SJCRH30 (cell line): ENCODE measurements around the gene RAP1A. TPM values are rescaled to one million over a fixed set of nuclear protein-coding genes. Genes with fewer than 3 reads are reported as not detected.
A peak's percentile ranks its signal among the peaks of the same experiment; 100 is the strongest.
"Not testable (repeated sequence)": the region's sequence is repeated elsewhere in the genome, so short reads cannot be mapped to it uniquely, and the experiment has no call there.

Experiments
- DNase-seq, 2 experiments: peaks; one replicate each; pipeline ENCODE4 v3.0.0-alpha.2; 2015 to 2020
- H3K27ac ChIP-seq: fragments of 250-450 bp; sonication (Bioruptor Pico); 2 replicates; pipeline ENCODE4 v1.5.1; 2020; ENCODE audit warnings: mild to moderate bottlenecking, moderate library complexity
- H3K27me3 ChIP-seq: fragments of 250-450 bp; sonication (Bioruptor Pico); 2 replicates; pipeline ENCODE4 v1.5.1; 2020; ENCODE audit warnings: mild to moderate bottlenecking, moderate library complexity
- H3K36me3 ChIP-seq: fragments of 250-450 bp; sonication (Bioruptor Pico); 2 replicates; pipeline ENCODE4 v1.5.1; 2020; ENCODE audit warnings: mild to moderate bottlenecking, moderate library complexity
- H3K4me1 ChIP-seq: fragments of 250-450 bp; sonication (Bioruptor Pico); 2 replicates; pipeline ENCODE4 v1.5.1; 2020; ENCODE audit warnings: mild to moderate bottlenecking, moderate library complexity
- H3K4me3 ChIP-seq: fragments of 250-450 bp; sonication (Bioruptor Pico); 2 replicates; pipeline ENCODE4 v1.5.1; 2020; ENCODE audit warnings: mild to moderate bottlenecking, moderate library complexity
- H3K9me3 ChIP-seq: fragments of 250-450 bp; sonication (Bioruptor Pico); replicated peaks from 2 replicates; pipeline ENCODE4 v1.5.1; 2020; ENCODE audit warnings: mild to moderate bottlenecking, moderate library complexity
- total RNA-seq: library from RNA; depleted of rRNA; stranded (reverse); fragments of >200 nt; shearing (Covaris generic); gene quantifications from 2 replicates; pipeline ENCODE4 v1.2.3, GENCODE V29; 2014

The RAP1A gene
- total RNA-seq, 1 experiment from 2014 or later = 39.0 TPM

DNA sequence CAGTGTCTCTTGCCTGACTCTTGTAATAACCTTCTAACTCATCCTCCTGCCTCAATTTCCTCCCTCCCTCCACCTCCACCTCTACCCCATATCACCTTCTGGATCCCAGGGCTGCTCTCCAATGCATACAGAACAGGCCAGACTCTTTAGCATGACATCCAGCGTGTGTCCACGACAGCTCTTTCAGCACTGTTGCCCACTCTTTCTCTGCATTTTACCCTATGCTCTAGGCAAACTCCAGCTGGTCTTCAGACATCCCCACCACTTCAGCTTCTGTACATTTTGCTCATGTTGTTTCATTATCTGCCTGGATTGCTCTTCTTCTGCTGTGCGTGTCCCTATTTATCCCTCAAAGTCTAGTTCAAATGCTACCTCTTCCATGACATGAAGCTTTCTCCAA lies 114.8 kb downstream of the RAP1A start:
- no peak overlapping the region for H3K4me3 ChIP-seq
- no peaks in the 10 kb centered on the region for H3K27me3 ChIP-seq
- H3K27ac ChIP-seq = peak overlapping the region; percentile 71
- H3K4me1 ChIP-seq = peaks cover 69% of the 10 kb centered on the region
- H3K9me3 ChIP-seq = no peaks in the 10 kb centered on the region
- H3K36me3 ChIP-seq = peaks cover 11% of the 10 kb centered on the region; the same call in 1 of the 2 replicates
- no peak for DNase-seq

DNA sequence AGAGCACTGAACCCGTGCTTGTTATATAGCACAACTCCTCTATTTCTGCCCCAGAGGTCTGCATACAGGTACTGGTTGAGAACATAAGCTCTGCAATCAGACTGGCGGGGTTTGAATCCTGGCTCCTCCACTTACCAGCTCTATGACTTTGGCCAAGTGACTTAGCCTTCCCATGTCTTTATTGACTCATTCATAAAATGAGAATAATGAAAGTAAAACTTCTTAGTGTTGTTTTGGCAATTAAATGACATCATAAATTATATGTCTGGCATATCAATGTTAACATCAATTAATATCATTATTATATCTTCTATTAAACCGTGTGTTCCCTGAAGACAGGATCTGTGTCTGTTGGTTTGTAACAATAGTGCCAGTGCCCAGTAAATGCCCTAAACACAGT lies 115.3 kb downstream of the RAP1A start:
- no peaks in the 10 kb centered on the region for H3K9me3 ChIP-seq
- peaks cover 64% of the 10 kb centered on the region for H3K4me1 ChIP-seq

GRCh38 chr1:111735321-111735720 lies 115.7 kb downstream of the RAP1A start:
- peaks cover 11% of the 10 kb centered on the region; the same call in 1 of the 2 replicates for H3K36me3 ChIP-seq
- no peak for DNase-seq
- H3K4me1 ChIP-seq = peaks cover 60% of the 10 kb centered on the region
- H3K27me3 ChIP-seq = no peaks in the 10 kb centered on the region
- peak overlapping the region; percentile 91 for H3K27ac ChIP-seq
- no peak overlapping the region for H3K4me3 ChIP-seq
- no peaks in the 10 kb centered on the region for H3K9me3 ChIP-seq

More for the DNA sequence above, 115.3 kb downstream of the RAP1A start:
- Histone ChIP-seq H3K4me3 (no peak overlapping the region), H3K27me3 (no peaks in the 10 kb centered on the region), H3K36me3 (peaks cover 11% of the 10 kb centered on the region; the same call in 1 of the 2 replicates), H3K27ac (no peak overlapping the region; the same call in 1 of the 2 replicates)
- no peak for DNase-seq

DNA sequence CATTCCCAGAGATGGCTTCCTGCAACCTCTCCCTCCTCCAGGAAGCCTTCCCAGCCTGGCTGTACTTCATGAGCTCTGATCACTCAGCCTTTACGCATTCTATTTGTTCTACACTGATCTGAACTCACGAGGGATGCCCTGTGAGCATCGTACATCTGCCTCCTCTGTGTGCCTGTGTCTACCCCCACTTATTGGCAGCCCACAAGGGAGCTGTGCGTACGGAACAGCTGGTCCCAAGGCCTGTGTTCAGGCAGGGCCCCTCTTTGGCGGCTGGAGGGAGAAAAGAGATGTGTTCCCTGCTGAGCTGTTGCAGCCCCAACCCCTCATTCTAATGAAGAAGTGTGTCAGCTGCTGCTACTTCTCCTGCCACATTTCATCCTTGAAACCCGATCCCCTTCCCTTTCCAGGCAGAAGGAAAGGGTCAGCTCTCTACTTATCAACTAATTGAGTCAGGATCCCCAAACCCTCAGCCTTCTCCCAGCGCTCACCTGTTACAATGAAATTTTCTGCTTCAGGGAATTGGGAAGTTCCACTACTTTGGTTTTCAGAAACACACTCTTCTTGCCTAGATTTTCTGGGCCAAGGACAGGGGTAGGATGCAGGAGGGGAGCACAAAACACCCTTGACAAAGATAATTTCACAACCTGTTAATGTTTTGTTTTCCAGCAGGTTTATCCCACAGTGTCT lies 116.4 kb downstream of the RAP1A start:
- peak overlapping the region; percentile 91 for H3K27ac ChIP-seq
- H3K4me1 ChIP-seq = peaks cover 53% of the 10 kb centered on the region
- peak; percentile 97 to 98 for DNase-seq
- H3K9me3 ChIP-seq = no peaks in the 10 kb centered on the region
- no peaks in the 10 kb centered on the region for H3K27me3 ChIP-seq
- peaks cover 8% of the 10 kb centered on the region; the same call in 1 of the 2 replicates for H3K36me3 ChIP-seq
- H3K4me3 ChIP-seq = no peak overlapping the region

GRCh38 chr1:111736548-111737215 lies 117.1 kb downstream of the RAP1A start:
- Histone ChIP-seq H3K36me3 (peaks cover 8% of the 10 kb centered on the region; the same call in 1 of the 2 replicates), H3K27me3 (no peaks in the 10 kb centered on the region), H3K4me3 (peak overlapping the region; percentile 75; the same call in 1 of the 2 replicates), H3K4me1 (peaks cover 52% of the 10 kb centered on the region), H3K27ac (peak overlapping the region; percentile 91), H3K9me3 (no peaks in the 10 kb centered on the region)
- DNase-seq = peak; percentile 67 to 74

DNA sequence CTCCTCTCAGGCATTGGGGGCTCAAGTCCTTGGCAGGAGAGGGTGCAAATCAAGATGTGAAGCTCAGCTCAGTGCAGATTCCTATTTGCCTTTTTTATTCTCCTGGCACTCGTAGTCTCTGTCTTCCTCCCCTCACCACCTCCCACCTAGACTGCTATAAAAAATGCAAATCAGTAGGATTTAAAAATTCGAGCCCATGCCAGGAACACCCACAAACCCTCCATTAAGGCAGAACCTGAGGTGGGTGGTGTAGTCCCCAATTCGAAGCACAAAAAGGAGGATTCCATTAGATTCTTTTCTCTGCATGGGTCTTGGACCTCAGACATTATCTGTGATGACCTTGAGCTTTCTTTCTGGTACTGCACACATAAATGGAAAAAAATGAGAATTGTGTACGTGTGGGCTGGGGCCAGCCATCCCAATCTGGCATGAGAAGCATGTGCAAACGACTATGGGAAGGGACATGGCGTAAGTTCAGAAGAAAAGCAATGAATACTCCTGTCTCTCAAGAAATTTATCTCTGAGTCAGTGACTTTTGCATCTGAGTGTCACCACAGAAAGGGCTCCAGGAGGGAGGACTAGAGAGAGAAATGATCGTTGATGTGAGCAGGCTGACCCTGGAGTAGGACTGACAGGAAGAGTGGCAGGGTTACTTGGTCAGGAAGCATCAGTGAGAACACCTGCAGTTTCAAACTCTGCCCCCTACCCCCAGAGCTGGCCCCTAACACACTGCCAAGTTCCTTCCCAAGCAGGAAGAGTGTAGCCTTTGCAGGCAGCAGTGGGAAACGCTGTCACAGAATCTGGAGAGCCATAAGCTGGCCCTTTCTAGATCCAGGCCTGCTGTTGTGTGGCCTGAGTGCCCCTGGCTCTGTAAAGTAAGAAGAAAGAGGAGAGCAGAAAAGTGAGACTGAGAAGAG lies 117.9 kb downstream of the RAP1A start:
- Histone ChIP-seq H3K9me3 (no peaks in the 10 kb centered on the region), H3K27ac (peak overlapping the region; percentile 91), H3K4me1 (peaks cover 51% of the 10 kb centered on the region), H3K4me3 (peak overlapping the region; percentile 75), H3K27me3 (no peaks in the 10 kb centered on the region), H3K36me3 (peaks cover 8% of the 10 kb centered on the region; the same call in 1 of the 2 replicates)
- DNase-seq = peak in 1 of 2 experiments; percentile 32

DNA sequence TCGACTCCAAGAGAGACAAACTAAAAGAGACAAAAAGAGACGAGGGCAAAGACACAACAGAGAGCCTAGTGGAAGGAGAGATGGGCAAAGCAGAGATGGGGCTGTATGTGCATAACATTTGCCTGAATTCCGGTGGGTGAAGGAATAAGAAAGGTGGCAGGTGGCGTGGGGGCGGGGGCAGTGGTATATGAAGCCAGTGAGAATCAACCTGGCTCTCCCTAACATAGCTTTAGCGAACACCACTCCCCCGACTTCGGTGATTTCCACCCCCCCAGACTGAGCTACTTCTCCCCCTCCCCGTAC lies 118.5 kb downstream of the RAP1A start:
- no peak for DNase-seq
- Histone ChIP-seq H3K9me3 (no peaks in the 10 kb centered on the region), H3K27me3 (no peaks in the 10 kb centered on the region), H3K4me1 (peaks cover 45% of the 10 kb centered on the region), H3K36me3 (peaks cover 4% of the 10 kb centered on the region; the same call in 1 of the 2 replicates), H3K4me3 (peak overlapping the region; percentile 75), H3K27ac (peak overlapping the region; percentile 91)

DNA sequence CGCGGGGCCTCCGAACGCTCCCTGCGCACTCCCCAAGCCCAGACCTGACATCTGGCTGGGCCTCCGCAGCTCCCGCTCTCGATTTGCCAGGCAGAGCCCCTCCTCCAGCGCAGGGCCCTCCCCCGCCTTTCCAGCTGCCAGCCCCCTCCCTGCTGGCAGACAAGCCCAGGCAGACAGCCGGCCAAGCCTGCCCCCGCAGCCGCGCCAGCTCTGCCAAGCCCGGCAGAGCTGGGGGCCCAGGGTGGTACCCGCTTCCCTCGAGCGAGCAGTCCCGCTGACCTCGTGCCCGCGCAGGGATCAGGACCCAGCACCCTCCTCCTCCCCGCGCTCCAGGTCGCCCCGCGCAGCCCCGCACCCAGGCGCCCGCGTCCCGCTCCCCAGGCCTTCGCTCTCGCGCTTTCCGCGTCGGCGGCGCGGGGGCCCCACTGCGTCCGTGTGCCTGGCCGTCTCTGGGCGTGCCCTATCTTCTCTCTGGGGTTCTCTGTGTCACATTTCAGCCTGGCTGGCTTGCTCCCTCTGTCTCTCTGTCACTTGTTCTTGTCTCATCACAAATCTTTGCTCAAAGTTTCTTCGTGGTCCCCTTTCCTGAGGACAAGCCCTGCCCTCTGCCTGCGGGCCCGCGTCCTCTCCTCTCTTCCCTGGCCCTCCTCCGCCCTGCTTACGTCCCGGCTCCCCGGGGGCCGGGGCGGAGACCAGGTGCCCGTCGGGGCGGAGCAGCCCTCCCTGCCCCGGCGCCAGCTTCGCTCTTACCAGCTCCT lies 119.0 kb downstream of the RAP1A start:
- Histone ChIP-seq H3K9me3 (no peaks in the 10 kb centered on the region), H3K36me3 (peaks cover 4% of the 10 kb centered on the region; the same call in 1 of the 2 replicates), H3K4me3 (peak overlapping the region; percentile 75), H3K27me3 (no peaks in the 10 kb centered on the region), H3K27ac (peak overlapping the region; percentile 91), H3K4me1 (peaks cover 40% of the 10 kb centered on the region)
- peak; percentile 85 to 87 for DNase-seq

- Histone ChIP-seq H3K27me3 (no peaks in the 10 kb centered on the region), H3K4me3 (peak within 1 kb of the TSS; percentile 75), H3K9me3 (no peaks in the 10 kb centered on the region), H3K4me1 (peaks cover 34% of the 10 kb centered on the region), H3K36me3 (peaks cover 4% of the 10 kb centered on the region; the same call in 1 of the 2 replicates), H3K27ac (peak within 1 kb of the TSS; percentile 91)
- DNase-seq = peak; percentile 95
Observed at GRCh38 chr1:111739194-111739924, 119.8 kb downstream of the RAP1A start, which contains the start of gene INKA2. INKA2 (minus strand) TSS chr1:111739395; CDS start chr1:111739242, 153 bp downstream.

DNA sequence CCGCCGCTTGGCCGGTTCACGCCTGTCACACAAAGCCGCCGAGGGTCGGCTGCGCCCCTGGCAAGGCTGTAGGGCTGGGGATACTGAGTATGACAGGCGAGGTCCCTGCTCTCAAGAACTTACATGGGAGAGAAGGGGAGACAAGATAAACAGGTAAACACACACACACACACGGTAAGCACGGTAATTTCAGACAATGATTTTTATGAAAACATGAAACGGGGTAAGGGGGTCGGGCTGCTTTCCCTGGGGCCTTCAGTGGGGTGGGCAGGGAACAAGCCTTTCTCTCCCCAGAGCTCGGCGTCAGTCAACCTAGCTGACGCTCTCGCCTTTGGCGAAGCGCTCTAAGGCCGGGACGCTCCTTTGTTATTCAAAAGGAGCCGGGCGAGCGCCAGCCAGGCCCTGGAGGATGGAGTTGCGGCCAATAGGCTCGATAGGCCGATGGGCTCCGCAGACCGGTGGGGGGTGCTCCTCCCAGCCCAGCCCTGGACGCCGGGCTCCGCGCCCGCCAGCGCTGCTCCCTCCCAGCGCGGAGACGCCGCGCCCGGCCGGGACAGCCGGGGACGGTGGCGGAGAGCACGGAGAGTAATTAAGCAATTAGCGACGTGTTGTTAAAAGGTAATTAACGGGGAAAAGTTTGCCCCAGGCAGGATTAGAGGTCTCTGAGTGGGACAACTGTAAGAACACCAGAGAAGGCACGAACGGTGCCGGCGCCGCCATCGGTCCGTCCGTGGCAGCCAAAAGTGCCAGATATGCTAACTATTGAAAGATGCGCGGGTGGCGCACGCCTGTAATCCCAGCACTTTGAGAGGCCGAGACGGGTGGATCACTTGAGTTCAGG lies 120.6 kb downstream of the RAP1A start:
- Histone ChIP-seq H3K9me3 (no peaks in the 10 kb centered on the region), H3K4me1 (peaks cover 26% of the 10 kb centered on the region), H3K36me3 (no peaks in the 10 kb centered on the region; the same call in 1 of the 2 replicates), H3K27ac (peak overlapping the region; percentile 91), H3K27me3 (no peaks in the 10 kb centered on the region), H3K4me3 (peak overlapping the region; percentile 75)
- peak; percentile 83 to 86 for DNase-seq

- not testable (repeated sequence) for H3K36me3 ChIP-seq, DNase-seq, H3K4me1 ChIP-seq, H3K4me3 ChIP-seq, H3K9me3 ChIP-seq, H3K27me3 ChIP-seq, H3K27ac ChIP-seq
Observed at GRCh38 chr1:111742292-111742691, 122.7 kb downstream of the RAP1A start.

DNA sequence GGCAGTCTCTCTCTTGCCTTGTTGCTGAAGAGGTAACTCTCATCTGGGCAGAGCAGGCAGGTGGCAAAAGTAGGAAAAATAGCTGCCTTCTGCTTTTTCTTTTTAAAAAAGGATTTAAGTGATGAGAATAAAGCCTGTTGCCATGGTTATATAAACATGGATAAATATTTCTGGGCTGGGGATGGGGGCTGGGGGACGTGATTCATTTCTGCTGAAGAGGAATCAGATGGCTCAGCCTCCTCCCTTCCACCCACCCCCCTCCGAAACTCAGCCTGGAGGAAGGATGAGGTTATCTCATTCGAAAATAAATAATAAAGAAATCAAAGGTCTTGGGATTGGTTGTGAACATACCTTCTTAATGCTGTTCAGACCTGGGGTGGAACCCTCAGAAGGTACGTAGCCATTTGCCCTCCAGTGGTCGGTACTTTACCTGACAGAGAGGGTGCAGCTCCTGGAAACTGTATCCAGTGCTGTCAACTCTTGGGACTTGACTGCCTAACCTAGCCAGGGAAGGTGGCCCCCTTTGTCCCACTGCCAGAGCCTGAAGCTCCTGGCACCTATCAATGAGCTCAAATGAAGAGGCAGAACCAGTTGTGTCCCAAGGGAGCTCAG lies 123.5 kb downstream of the RAP1A start:
- Histone ChIP-seq H3K9me3 (no peaks in the 10 kb centered on the region), H3K27me3 (no peaks in the 10 kb centered on the region), H3K4me1 (no peaks in the 10 kb centered on the region; the same call in 1 of the 2 replicates), H3K36me3 (no peaks in the 10 kb centered on the region), H3K27ac (no peak overlapping the region), H3K4me3 (no peak overlapping the region)
- DNase-seq = no peak
